ENCODE measurements around the gene CMTM7.
A peak's percentile ranks its signal among the peaks of the same experiment; 100 is the strongest.
"Not testable (repeated sequence)": the region's sequence is repeated elsewhere in the genome, so short reads cannot be mapped to it uniquely, and the experiment has no call there.

The CMTM7 gene

DNA sequence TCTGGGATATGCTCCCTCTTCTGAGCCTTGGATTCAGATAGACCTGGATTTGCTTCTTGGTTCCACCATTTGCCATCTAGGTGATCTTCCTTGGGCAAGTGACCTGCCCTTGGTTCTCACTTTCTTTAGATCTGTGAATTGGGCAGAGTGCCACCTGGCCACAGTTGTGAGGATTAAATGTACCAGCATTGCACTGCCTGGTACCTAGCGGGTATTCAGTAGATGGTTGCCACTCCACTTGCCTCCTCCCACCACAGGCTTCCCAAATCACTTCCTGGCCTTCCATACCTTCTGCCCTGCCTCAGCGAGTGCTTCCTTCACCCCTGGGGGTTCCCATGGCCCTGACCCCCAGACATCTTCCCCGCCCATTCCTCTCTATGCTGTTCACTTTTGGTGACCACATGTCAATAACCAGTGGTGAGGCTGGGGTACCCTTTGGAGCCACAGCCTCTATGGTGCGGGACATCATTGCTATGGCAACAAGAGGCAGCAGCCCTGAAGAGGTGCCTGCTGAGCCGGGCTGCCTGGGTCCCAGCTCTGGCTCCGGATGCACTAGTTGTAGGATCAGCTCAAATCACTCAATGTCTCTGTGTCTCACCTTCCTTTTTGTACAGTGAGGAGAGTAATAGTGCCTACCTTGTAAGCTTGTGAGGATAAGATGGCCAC, 40.5 kb downstream of the CMTM7 start:
- Mint-ChIP-seq H3K27ac (peak overlapping the region; percentile 100), H3K27me3 (no peaks in the 10 kb centered on the region), H3K4me3 (peak overlapping the region; percentile 82), H3K36me3 (ENCODE audit: low read depth) (peaks cover 11% of the 10 kb centered on the region), H3K4me1 (peaks cover 93% of the 10 kb centered on the region), H3K9me3 (no peaks in the 10 kb centered on the region)
- DNase-seq: no peak
- ATAC-seq: no peak

DNA sequence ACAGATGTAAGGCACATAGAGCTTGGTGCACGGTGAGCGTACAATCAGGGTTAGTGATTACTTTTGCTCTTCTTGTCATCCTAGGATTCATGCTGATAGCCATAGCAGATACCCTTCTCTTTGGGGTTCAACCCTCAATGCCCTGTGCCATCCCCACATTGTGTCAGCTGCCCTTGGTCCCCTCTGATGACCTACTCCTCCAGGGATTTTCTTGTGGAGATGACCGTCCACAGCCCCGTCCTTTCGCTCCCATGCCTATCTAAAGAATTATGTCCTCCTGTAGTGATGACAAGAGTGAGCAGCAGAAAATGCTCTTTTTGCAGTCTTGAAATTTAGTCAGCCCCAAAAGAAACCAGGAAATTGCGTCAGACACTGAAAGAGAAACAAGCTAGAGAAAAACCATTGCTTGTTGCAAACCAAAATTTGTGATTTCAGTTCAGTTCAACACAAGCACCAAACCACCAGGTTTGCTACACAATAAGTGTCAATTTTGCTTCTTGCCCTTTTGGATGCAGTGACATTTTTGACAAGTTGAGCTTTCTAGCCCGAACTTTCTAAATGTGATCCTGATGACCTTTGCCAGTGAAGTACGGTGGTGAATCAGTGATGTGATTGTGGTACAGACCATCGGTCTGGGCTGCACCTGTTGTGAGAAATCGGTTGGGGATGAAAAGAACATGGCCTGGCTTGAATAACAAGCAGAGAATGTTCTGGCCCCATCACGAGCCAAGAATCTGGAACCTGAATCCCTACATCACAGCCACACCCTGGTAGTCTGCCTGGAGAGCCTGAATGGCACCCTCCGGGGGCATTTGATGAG, 41.3 kb downstream of the CMTM7 start:
- ATAC-seq (peak; percentile 81), DNase-seq (peak; percentile 42)
- peaks cover 90% of the 10 kb centered on the region for H3K4me1 Mint-ChIP-seq
- H3K36me3 Mint-ChIP-seq (ENCODE audit: low read depth): peaks cover 11% of the 10 kb centered on the region
- no peaks in the 10 kb centered on the region for H3K27me3 Mint-ChIP-seq
- peak overlapping the region; percentile 82 for H3K4me3 Mint-ChIP-seq
- H3K27ac Mint-ChIP-seq: peak overlapping the region; percentile 100
- H3K9me3 Mint-ChIP-seq: no peaks in the 10 kb centered on the region

DNA sequence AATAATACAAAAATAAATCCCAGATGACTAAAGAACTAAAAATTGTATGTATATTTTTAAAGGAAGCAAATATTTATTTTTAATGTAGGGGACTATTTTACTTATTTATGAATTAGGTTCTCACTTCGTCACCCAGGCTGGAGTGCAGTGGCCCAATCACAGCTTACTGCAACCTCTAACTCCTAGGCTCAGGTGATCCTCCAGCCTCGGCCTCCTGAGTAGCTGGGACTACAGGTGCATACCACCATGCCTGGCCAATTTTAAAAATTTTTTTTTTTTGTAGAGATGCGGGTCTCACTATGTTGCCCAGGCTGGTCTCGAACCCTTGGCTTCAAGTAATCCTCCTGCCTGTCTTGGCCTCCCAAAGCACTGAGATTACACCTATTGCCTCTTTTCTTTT, 42.6 kb downstream of the CMTM7 start:
- no peak for ATAC-seq
- Mint-ChIP-seq H3K27ac (peak overlapping the region; percentile 100), H3K4me1 (peaks cover 90% of the 10 kb centered on the region), H3K36me3 (ENCODE audit: low read depth) (peaks cover 11% of the 10 kb centered on the region), H3K27me3 (no peaks in the 10 kb centered on the region), H3K4me3 (no peak overlapping the region), H3K9me3 (no peaks in the 10 kb centered on the region)
- DNase-seq: no peak

DNA sequence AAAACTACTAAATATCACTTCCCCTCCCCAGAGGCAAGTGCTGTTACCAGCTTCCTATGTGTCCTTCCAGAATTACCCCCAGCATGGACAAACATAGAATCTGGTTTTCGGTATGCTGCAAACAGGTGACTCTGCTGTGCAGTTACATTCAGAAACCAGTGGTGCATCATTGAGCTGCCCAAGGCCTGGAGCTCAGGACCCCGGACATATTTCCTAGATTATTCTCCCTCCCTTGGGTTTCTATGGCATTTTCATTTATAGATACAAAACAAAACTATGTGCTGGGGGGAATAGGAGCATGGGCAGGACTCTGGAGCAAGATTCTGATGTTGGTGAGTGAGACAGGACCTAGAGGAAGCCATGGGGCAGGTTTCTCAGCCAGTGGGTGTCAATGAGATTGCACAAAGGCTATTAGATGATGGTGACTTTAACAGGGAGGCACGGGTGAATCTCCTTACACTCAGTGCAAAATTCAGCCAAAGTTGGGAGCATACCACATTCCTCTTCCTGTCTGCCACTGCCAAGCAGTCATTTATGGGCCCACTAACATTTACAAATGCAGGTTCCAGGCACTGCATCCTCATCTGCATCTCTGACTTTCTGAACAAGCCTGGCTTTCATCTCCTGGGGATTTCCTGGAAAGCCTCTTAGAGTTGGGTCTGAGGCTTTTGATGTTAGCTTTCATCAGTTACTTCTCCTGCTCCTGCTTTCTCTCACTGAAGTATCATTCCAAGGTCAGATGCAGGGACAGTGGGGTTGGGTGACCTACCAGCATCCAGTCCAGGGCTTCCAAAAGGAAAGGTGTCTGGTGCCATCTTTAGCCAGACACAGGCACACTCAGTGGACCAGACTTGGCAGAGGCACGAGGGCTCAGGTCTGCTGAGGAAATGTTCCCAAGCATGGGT, 44.5 kb downstream of the CMTM7 start:
- peaks cover 90% of the 10 kb centered on the region for H3K4me1 Mint-ChIP-seq
- H3K9me3 Mint-ChIP-seq: no peaks in the 10 kb centered on the region
- no peaks in the 10 kb centered on the region for H3K27me3 Mint-ChIP-seq
- H3K27ac Mint-ChIP-seq: peak overlapping the region; percentile 80
- peaks cover 5% of the 10 kb centered on the region for H3K36me3 Mint-ChIP-seq (ENCODE audit: low read depth)
- peak overlapping the region; percentile 13 for H3K4me3 Mint-ChIP-seq
- ATAC-seq (no peak), DNase-seq (no peak)

- DNase-seq (no peak), ATAC-seq (no peak)
- Mint-ChIP-seq H3K9me3 (no peaks in the 10 kb centered on the region), H3K27ac (peak overlapping the region; percentile 80), H3K4me1 (peaks cover 90% of the 10 kb centered on the region), H3K36me3 (ENCODE audit: low read depth) (peaks cover 7% of the 10 kb centered on the region), H3K4me3 (no peak overlapping the region), H3K27me3 (no peaks in the 10 kb centered on the region)
Observed at GRCh38 chr3:32436816-32437189, 45.1 kb downstream of the CMTM7 start.

GRCh38 chr3:32437896-32438295, 46.2 kb downstream of the CMTM7 start:
- peak overlapping the region; percentile 78 for H3K27ac Mint-ChIP-seq
- peaks cover 11% of the 10 kb centered on the region for H3K36me3 Mint-ChIP-seq (ENCODE audit: low read depth)
- H3K27me3 Mint-ChIP-seq: no peaks in the 10 kb centered on the region
- peaks cover 87% of the 10 kb centered on the region for H3K4me1 Mint-ChIP-seq
- no peak for DNase-seq
- no peaks in the 10 kb centered on the region for H3K9me3 Mint-ChIP-seq
- H3K4me3 Mint-ChIP-seq: no peak overlapping the region
- ATAC-seq: no peak

DNA sequence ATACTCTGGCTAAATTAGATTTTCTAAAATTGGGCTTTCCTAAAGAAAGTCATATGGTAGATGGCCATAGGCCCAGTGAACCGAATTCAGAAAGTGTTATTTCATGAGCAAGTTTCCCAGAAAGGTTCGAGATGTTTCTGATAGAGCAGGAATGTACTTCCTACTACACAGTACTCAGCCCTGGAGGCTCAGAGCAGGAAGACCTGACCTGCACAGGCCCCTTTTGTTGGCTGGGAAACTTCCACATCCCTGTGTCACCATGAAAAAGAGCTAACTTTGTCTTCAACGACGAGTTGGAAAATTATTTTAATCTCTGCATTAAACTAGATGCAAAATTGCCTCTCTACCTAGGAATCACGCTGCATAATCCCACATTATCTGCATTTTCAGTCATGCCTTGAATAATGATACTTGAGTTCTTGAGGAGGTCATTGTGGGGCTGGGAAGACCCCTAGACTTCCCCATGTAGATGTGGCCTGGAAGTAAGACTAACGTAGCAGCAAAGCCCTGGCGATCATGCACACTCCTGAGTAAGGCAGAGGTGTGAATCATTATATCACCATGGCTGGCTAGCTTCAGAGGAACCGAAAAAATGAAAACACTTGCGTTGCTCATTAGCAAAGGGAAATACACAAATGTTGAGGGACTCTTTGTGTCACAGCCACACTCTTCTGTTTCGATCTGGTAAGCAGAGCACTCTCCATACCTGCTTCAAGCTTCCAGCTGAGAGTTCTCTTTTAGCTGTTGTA, 47.1 kb downstream of the CMTM7 start:
- DNase-seq: no peak
- Mint-ChIP-seq H3K4me1 (peaks cover 87% of the 10 kb centered on the region), H3K9me3 (no peaks in the 10 kb centered on the region)

DNA sequence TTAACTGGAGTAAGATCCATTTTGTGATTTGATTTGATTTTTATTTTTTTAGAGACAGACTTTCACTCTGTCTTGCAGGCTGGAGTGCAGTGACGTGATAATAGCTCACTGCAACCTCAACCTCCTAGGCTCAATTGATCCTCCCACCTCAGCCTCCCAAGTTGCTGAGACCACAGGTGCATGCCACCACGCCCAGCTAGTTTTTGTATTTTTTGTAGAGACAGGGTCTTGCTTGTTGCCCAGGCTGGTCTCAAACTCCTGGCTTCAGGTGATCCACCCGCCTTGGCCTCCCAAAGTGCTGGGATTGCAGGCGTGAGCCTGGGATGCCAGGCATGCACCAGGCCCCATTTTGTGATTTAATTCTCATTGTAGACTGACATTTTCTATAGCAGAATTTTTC, 47.8 kb downstream of the CMTM7 start:
- ATAC-seq: not testable (repeated sequence)

More for the DNA sequence above, 47.1 kb downstream of the CMTM7 start:
- Mint-ChIP-seq H3K4me3 (peak overlapping the region; percentile 39), H3K27me3 (no peaks in the 10 kb centered on the region), H3K27ac (peak overlapping the region; percentile 78), H3K36me3 (ENCODE audit: low read depth) (peaks cover 17% of the 10 kb centered on the region)
- ATAC-seq: peak; percentile 93

DNA sequence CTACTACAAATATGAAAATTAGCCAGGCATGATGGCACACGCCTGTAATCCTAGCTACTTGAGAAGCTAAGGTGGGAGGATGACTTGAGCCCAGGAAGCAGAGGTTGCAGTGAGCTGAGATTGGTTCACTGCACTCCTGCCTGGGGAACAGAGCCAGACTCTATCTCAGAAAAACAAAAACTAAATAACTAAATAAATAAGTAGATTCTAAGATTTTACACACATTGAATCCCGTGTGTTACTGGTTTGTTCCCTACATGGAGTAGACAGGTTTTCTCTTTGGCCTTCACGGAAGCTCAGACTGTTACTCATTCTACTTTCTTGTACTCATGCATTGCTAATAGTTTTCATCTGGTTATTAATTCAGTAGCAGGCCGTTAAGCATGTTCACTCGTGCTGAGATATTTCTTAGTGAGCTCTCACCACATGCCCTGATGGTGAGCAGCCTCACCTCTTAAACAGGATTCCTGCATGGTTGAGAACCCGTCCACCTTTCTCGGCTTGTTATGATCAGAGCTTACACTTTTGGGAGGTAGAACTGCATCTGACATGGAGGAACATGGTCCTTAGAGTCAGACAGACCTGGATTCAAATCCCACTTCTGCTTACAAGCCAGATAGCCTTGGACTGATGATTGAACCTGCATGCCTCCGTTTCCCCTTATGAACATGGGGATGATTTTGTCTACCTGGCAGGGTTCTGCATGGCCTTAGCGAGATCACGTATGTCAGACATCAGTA, 49.1 kb downstream of the CMTM7 start:
- no peaks in the 10 kb centered on the region for H3K9me3 Mint-ChIP-seq
- peaks cover 87% of the 10 kb centered on the region for H3K4me1 Mint-ChIP-seq
- H3K36me3 Mint-ChIP-seq (ENCODE audit: low read depth): peaks cover 27% of the 10 kb centered on the region
- no peaks in the 10 kb centered on the region for H3K27me3 Mint-ChIP-seq
- no peak overlapping the region for H3K4me3 Mint-ChIP-seq
- ATAC-seq (no peak), DNase-seq (no peak)
- H3K27ac Mint-ChIP-seq: peak overlapping the region; percentile 19

More for the DNA sequence above, 47.8 kb downstream of the CMTM7 start:
- Mint-ChIP-seq H3K36me3 (ENCODE audit: low read depth) (peaks cover 21% of the 10 kb centered on the region), H3K27ac (peak overlapping the region; percentile 78), H3K4me1 (peaks cover 92% of the 10 kb centered on the region), H3K4me3 (peak overlapping the region; percentile 21)
- H3K27me3 Mint-ChIP-seq, H3K9me3 Mint-ChIP-seq, DNase-seq: not testable (repeated sequence)

- H3K4me1 Mint-ChIP-seq: peaks cover 89% of the 10 kb centered on the region
- H3K36me3 Mint-ChIP-seq (ENCODE audit: low read depth): peaks cover 45% of the 10 kb centered on the region
- no peak overlapping the region for H3K4me3 Mint-ChIP-seq
- peaks cover 12% of the 10 kb centered on the region for H3K9me3 Mint-ChIP-seq
- ATAC-seq (no peak), DNase-seq (no peak)
- H3K27ac Mint-ChIP-seq: no peak overlapping the region
- H3K27me3 Mint-ChIP-seq: no peaks in the 10 kb centered on the region
Observed at GRCh38 chr3:32442766-32443165, 51.1 kb downstream of the CMTM7 start.

DNA sequence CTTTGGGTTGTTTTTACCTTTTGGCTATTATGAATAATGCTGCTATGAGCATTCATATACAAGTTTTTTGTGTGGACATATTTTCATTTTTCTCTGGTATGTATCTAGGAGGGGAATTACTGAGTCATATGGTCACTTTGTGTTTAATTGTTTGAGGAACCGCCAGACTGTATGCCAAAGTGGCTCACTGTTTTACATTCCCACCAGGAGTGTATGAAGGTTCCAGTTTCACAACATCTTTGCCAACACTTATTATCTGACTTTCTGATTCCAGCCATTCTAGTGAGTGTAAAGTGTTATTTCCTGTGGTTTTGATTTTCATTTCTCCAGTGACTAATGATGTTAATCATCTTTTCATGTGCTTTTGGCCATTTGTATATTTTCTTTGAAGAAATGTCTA, 51.8 kb downstream of the CMTM7 start:
- Mint-ChIP-seq H3K27me3 (no peaks in the 10 kb centered on the region), H3K27ac (peak overlapping the region; percentile 90), H3K4me3 (peak overlapping the region; percentile 27), H3K9me3 (peaks cover 12% of the 10 kb centered on the region), H3K36me3 (ENCODE audit: low read depth) (peaks cover 50% of the 10 kb centered on the region), H3K4me1 (peaks cover 89% of the 10 kb centered on the region)
- no peak for DNase-seq
- peak; percentile 59 for ATAC-seq

DNA sequence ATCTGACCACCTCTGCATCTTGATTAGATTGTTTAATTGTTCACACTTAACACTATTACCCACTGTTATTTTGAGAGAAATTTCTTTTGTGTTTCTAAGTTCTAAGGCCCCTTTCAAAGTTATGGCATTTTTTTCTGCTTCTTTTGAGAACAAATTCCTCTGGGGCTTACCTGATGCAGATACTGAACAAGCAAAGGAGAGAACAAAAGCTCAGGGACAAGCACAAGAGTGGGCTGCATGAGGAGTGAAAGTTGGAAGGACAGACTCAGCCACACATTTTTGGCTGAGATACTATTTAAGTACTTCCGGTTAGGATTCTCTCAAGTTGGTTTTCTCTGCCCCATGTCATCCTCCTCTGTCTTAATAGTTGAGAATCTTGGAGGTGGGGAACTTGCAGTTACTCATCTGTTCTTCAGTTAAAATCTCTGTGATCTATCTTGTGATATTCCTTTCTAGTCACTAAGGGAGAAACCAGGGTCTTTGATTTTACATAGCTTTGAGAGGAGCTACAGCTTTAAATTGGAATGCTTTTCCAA, 56.3 kb downstream of the CMTM7 start:
- H3K4me1 Mint-ChIP-seq: peaks cover 59% of the 10 kb centered on the region
- peaks cover 12% of the 10 kb centered on the region for H3K9me3 Mint-ChIP-seq
- no peaks in the 10 kb centered on the region for H3K27me3 Mint-ChIP-seq
- H3K4me3 Mint-ChIP-seq: no peak overlapping the region
- no peak overlapping the region for H3K27ac Mint-ChIP-seq
- no peak for ATAC-seq
- no peak for DNase-seq
- H3K36me3 Mint-ChIP-seq (ENCODE audit: low read depth): peaks cover 47% of the 10 kb centered on the region

All from activated naive CD8-positive, alpha-beta T cell treated with anti-CD3 and anti-CD28 coated beads, Interleukin-2, amount 50 U/mL, for 24 hours (primary cell).